ENCODE measurements around the gene EIF2S3B.

GRCh38 chr12:10466311-10466710 is 39.4 kb upstream of the EIF2S3B start:
- TF ChIP-seq EZH2 (IDR thresholded peaks at IDR 0.05; ENCODE audit: insufficient read depth, poor library complexity, severe bottlenecking), result no peak
- TF ChIP-seq EZH2phosphoT487 (IDR thresholded peaks at IDR 0.05; ENCODE audit: insufficient read depth, low read depth), result no peak
